K562 (cell line): Measurements from ENCODE around the gene ADAM22. TPM values are rescaled to one million over a fixed set of nuclear protein-coding genes. Genes with fewer than 3 reads are reported as not detected.

Experiments
- ATAC-seq: fragments of 200-7000 bp; cut with Tn5 transposase; 3 replicates; pipeline ENCODE4 v1.9.1; 2020; ENCODE audit warnings: moderate library complexity
- BruUV-seq: library from RNA; stranded (reverse); fragments of 400-500 nt; replicated peaks from 2 replicates; lab custom pipeline; 2021; lab: Mats Ljungman, UMichigan
- CTCF ChIA-PET: fragments of 300-600 bp; formaldehyde crosslinking; extraction: SDS; loops from one replicate; lab custom pipeline; 2021; ENCODE audit warnings: low intra/inter-chr PET ratio; lab: Yijun Ruan, JAX
- POLR2A ChIA-PET: fragments of 300-600, 350-650 bp; sonication (Branson Sonifier 250); formaldehyde crosslinking; extraction: SDS; loops from one replicate; lab custom pipeline; 2021; ENCODE audit warnings: antibody characterized with exemption, inconsistent platforms; lab: Yijun Ruan, JAX
- DNase-seq, 4 experiments: peaks; one replicate each; pipeline versions ENCODE4 v3.0.0 to v3.0.0-alpha.2; 2011 to 2018; ENCODE audit warnings: low spot score in 3 of 4, mixed read lengths in 3 of 4; ENCODE audit errors: extremely low read depth in 1 of 4
- FAIRE-seq: peaks from 2 replicates; lab custom pipeline; 2011; peaks lifted over from hg19 to GRCh38; lab: Jason Lieb, UNC
- H2AFZ ChIP-seq: 2 replicates; pipeline ENCODE4 v1.6.0; 2011; ENCODE audit warnings: low read depth, low read length, control low read depth, inconsistent platforms
- H3K27ac ChIP-seq: fragments of 200-600 bp; 3 replicates; pipeline ENCODE4 v1.8.0; 2011; ENCODE audit warnings: low read depth, mild to moderate bottlenecking, control low read depth, inconsistent platforms, low read length, moderate library complexity, mixed read lengths; ENCODE audit errors: extremely low read depth
- H3K27me3 ChIP-seq, 2 experiments: fragments of 300-600 bp in 1 of 2; 2 replicates in 1 of 2; 3 replicates in 1 of 2; pipeline versions ENCODE4 v1.6.0 to v1.8.0; 2011; ENCODE audit warnings: inconsistent platforms in 2 of 2, low read length in 2 of 2, mild to moderate bottlenecking in 1 of 2, mixed read lengths in 1 of 2, moderate library complexity in 1 of 2; ENCODE audit not compliant: control insufficient read depth in 2 of 2, insufficient read depth in 2 of 2
- H3K36me3 ChIP-seq: fragments of 300-600 bp; 3 replicates; pipeline ENCODE4 v1.8.0; 2011; ENCODE audit warnings: mild to moderate bottlenecking, low read length, inconsistent platforms; ENCODE audit not compliant: control insufficient read depth, insufficient read depth
- H3K4me1 ChIP-seq, 2 experiments: fragments of 200-600 bp in 1 of 2; replicated peaks in 1 of 2; 2 replicates in 1 of 2; 3 replicates in 1 of 2; pipeline versions ENCODE4 v1.5.1 to v1.8.0; 2011; ENCODE audit warnings: inconsistent platforms in 2 of 2, low read length in 2 of 2, mild to moderate bottlenecking in 1 of 2, mixed read lengths in 1 of 2, moderate library complexity in 1 of 2; ENCODE audit not compliant: control insufficient read depth in 2 of 2, insufficient read depth in 2 of 2
- H3K4me2 ChIP-seq: 2 replicates; pipeline ENCODE4 v1.6.1; 2011; ENCODE audit warnings: low read length, control low read depth, inconsistent platforms, mixed read lengths; ENCODE audit not compliant: insufficient read depth
- H3K4me3 ChIP-seq: fragments of 200-600 bp; sonication (generic), shearing (Covaris generic); 2 replicates; pipeline ENCODE4 v1.5.1; 2016; ENCODE audit warnings: control low read depth, inconsistent platforms
- H3K79me2 ChIP-seq: fragments of 200-600 bp; 3 replicates; pipeline ENCODE4 v1.8.0; 2011; ENCODE audit warnings: low read length, inconsistent platforms; ENCODE audit not compliant: control insufficient read depth, insufficient read depth
- H3K9ac ChIP-seq, 2 experiments: 2 replicates each; pipeline versions ENCODE4 v1.6.0 to v1.6.1; 2011; ENCODE audit warnings: low read depth in 2 of 2, low read length in 2 of 2, control low read depth in 1 of 2, inconsistent platforms in 1 of 2, mild to moderate bottlenecking in 1 of 2, mixed read lengths in 1 of 2; ENCODE audit not compliant: insufficient read depth in 1 of 2
- H3K9me1 ChIP-seq: one replicate; pipeline ENCODE4 v1.6.0; 2011; ENCODE audit warnings: inconsistent platforms, mild to moderate bottlenecking, low read length, moderate library complexity; ENCODE audit not compliant: control insufficient read depth, insufficient read depth
- H3K9me3 ChIP-seq: replicated peaks from 2 replicates; pipeline ENCODE4 v1.5.1; 2011; ENCODE audit warnings: low read depth, low read length, inconsistent platforms; ENCODE audit not compliant: control insufficient read depth, insufficient read depth
- H4K20me1 ChIP-seq: replicated peaks from 2 replicates; pipeline ENCODE4 v1.6.1; 2011; ENCODE audit warnings: low read length, inconsistent platforms, mixed read lengths; ENCODE audit not compliant: control insufficient read depth, insufficient read depth
- BMI1 ChIP-seq: fragments of 150-350 bp; IDR thresholded peaks from 2 replicates; pipeline ENCODE4 v1.6.1; 2014; ENCODE audit warnings: low read length
- PCBP1 ChIP-seq: fragments of 200-400 bp; formaldehyde crosslinking; IDR thresholded peaks from 2 replicates; pipeline ENCODE4 v1.6.1; 2018; ENCODE audit warnings: mild to moderate bottlenecking, low read depth, low read length; ENCODE audit not compliant: poor library complexity, severe bottlenecking
- SRSF7 ChIP-seq: fragments of 200-400 bp; formaldehyde crosslinking; optimal IDR thresholded peaks from 2 replicates; pipeline ENCODE3; 2017; ENCODE audit warnings: mild to moderate bottlenecking, low read depth, low read length
- TEAD1 ChIP-seq, 2 experiments: fragments of 450-650 bp in 1 of 2; sonication (generic) in 1 of 2; formaldehyde crosslinking; IDR thresholded peaks; 2 replicates each; pipeline versions ENCODE4 v1.4.0 to v1.8.0; 2020 to 2022; ENCODE audit warnings: mild to moderate bottlenecking in 2 of 2, missing genetic modification reagents in 1 of 2
- ZNF699 ChIP-seq: fragments of 250-450 bp; sonication (Bioruptor Pico); IDR thresholded peaks from 2 replicates; pipeline ENCODE4 v1.8.0; 2021; ENCODE audit warnings: mild to moderate bottlenecking, moderate library complexity; ENCODE audit not compliant: insufficient replicate concordance
- WGBS: fragments of 100-300 bp; shearing (Covaris generic); methylation state at CpG from one replicate; pipeline ENCODE4 v1.1.6; 2016; ENCODE audit warnings: low coverage, mixed read lengths; ENCODE audit not compliant: insufficient coverage; ENCODE audit errors: missing lambda C conversion rate; 5-methylcytosine and 5-hydroxymethylcytosine counted together
- in situ Hi-C: fragments of 300-500 bp; cut with MboI; formaldehyde crosslinking; loops from 4 replicates; pipeline ENCODE4 v1.15.0; 2018; ENCODE audit warnings: inconsistent platforms, mixed read lengths
- intact Hi-C: fragments of 100-400 bp; cut with micrococcal nuclease; formaldehyde crosslinking; loops from 2 replicates; pipeline ENCODE4 v1.14.2; 2022
- polyA plus RNA-seq, 8 experiments: library from polyadenylated mRNA; depleted of rRNA in 4 of 8; stranded (reverse) in 5 of 8; unstranded in 3 of 8; fragments of >200 nt; fragmentation: Nextera tagmentation in 2 of 8; fragmentation: Illumina TruSeq in 1 of 8; extraction: Ambion mirVana in 2 of 8; extraction: Trizol in 1 of 8; gene quantifications; 2 replicates each; pipeline versions ENCODE4 v1.2.1 to v1.2.3, GENCODE V29; 2011 to 2014; ENCODE audit warnings: inconsistent platforms in 1 of 8, missing spikeins in 1 of 8
- total RNA-seq, 7 experiments: library from RNA; depleted of rRNA in 6 of 7; stranded (reverse); fragments of >200 nt in 6 of 7; fragmentation: Illumina TruSeq in 2 of 7; extraction: Trizol in 2 of 7; gene quantifications; 2 replicates each; pipeline versions ENCODE4 v1.2.1 to v1.2.3, GENCODE V29; 2011 to 2021; ENCODE audit warnings: low replicate concordance in 1 of 7
- TF ChIP-seq, protein P1 (sequence below): fragments of 250-450 bp; sonication (Bioruptor Pico); IDR thresholded peaks from 2 replicates; pipeline ENCODE4 v1.5.0; 2020; ENCODE audit warnings: mild to moderate bottlenecking

ADAM22 gene
- total and polyA plus RNA-seq, 9 of the 15 experiments (the other 6 are each of a cell fraction or from before 2014, with no cell fraction given), result 0.01 to 0.58 (median 0.18) TPM

DNA sequence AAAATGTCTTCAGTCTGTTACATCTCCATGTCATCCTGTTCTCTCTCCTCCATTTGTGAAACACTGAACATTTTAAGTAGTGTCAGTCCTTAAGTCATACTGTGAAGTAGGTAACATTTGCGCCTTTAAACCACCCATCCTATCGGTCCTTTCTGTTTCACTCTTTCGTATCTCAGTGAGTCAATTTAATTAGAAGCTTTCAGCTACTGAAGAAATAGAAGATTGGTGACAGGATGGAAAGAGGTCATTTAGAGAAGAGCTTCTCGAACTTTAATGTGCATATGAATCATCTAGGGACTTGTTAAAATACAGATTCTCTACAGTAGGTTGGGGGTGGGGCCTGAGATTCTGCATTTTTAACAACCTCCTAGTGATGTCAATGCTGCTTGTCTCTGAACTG, 172.4 kb downstream of the ADAM22 start:
- no peak for TF ChIP-seq SRSF7
- TF ChIP-seq BMI1, result no peak
- no peak for TF ChIP-seq TEAD1 (CRISPR knock-in tag; IDR thresholded peaks at IDR 0.05)
- no peak for TF ChIP-seq ZNF699 (CRISPR knock-in tag)
- no peak for TF ChIP-seq PCBP1
- TF ChIP-seq, protein P1, sequence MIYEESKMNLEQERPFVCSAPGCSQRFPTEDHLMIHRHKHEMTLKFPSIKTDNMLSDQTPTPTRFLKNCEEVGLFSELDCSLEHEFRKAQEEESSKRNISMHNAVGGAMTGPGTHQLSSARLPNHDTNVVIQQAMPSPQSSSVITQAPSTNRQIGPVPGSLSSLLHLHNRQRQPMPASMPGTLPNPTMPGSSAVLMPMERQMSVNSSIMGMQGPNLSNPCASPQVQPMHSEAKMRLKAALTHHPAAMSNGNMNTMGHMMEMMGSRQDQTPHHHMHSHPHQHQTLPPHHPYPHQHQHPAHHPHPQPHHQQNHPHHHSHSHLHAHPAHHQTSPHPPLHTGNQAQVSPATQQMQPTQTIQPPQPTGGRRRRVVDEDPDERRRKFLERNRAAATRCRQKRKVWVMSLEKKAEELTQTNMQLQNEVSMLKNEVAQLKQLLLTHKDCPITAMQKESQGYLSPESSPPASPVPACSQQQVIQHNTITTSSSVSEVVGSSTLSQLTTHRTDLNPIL, result no peak
- ChIA-PET POLR2A (no interaction called here), CTCF (interaction anchor here (0.6 kb wide), 1 partner anchor 12 kb away, joined by 4 read pairs; no protein-coding TSS in a partner anchor)
- intact Hi-C loops (no loop called here), in situ Hi-C loops (loop anchor here (25.0 kb wide), 1 partner anchor 319 kb away; no protein-coding TSS in a partner anchor)
- Histone ChIP-seq H3K4me2 (no peak overlapping the region), H3K79me2 (no peaks in the 10 kb centered on the region), H3K27ac (no peak overlapping the region), H3K9me3 (no peaks in the 10 kb centered on the region), H3K36me3 (no peaks in the 10 kb centered on the region), H3K4me3 (no peak overlapping the region), H3K4me1 (no peaks in the 10 kb centered on the region), H2AFZ (no peak overlapping the region), H4K20me1 (no peaks in the 10 kb centered on the region), H3K9me1 (no peaks in the 10 kb centered on the region), H3K27me3 (no peaks in the 10 kb centered on the region; a peak in 1 of 5 replicates), H3K9ac (no peak overlapping the region)
- 5% methylated on average over 4 of the region's 4 CpGs for WGBS
- no peak for ATAC-seq
- no TSS peak for BruUV-seq
- no peak for FAIRE-seq
- no peak for DNase-seq
